ENCODE data around the gene MANEAL. TPM values are rescaled to one million over a fixed set of nuclear protein-coding genes. Genes with fewer than 3 reads are reported as not detected.

Gene MANEAL
- total RNA-seq, 1 donor from 2014 or later = 10.8 TPM

- no peak for DNase-seq (ENCODE audit: low read depth)
These were observed 30.4 kb downstream of the MANEAL start for GRCh38 chr1:37824001-37824400.

GRCh38 chr1:37825506-37825905 lies 31.9 kb downstream of the MANEAL start:
- no peak for DNase-seq (ENCODE audit: low read depth)

GRCh38 chr1:37828410-37829074 lies 34.9 kb downstream of the MANEAL start:
- DNase-seq (ENCODE audit: low read depth) = no peak

GRCh38 chr1:37831109-37831508 lies 37.5 kb downstream of the MANEAL start:
- no peak for DNase-seq (ENCODE audit: low read depth)

GRCh38 chr1:37831809-37832208 lies 38.2 kb downstream of the MANEAL start:
- no peak for DNase-seq (ENCODE audit: low read depth)

GRCh38 chr1:37836788-37837187 lies 43.1 kb downstream of the MANEAL start:
- no peak for DNase-seq (ENCODE audit: low read depth)

- no peak for DNase-seq (ENCODE audit: low read depth)
These were observed 46.0 kb downstream of the MANEAL start for GRCh38 chr1:37839676-37840075.

GRCh38 chr1:37840711-37841110 lies 47.1 kb downstream of the MANEAL start:
- DNase-seq (ENCODE audit: low read depth) = no peak

- no peak for DNase-seq (ENCODE audit: low read depth)
These were observed 48.0 kb downstream of the MANEAL start for GRCh38 chr1:37841652-37842051.

- no peak for DNase-seq (ENCODE audit: low read depth)
These were observed 50.9 kb downstream of the MANEAL start for GRCh38 chr1:37844536-37844935.

GRCh38 chr1:37845049-37845646 lies 51.5 kb downstream of the MANEAL start:
- no peak for DNase-seq (ENCODE audit: low read depth)

GRCh38 chr1:37845786-37846185 lies 52.1 kb downstream of the MANEAL start:
- no peak for DNase-seq (ENCODE audit: low read depth)

GRCh38 chr1:37846647-37847339 lies 53.1 kb downstream of the MANEAL start:
- no peak for DNase-seq (ENCODE audit: low read depth)

- DNase-seq (ENCODE audit: low read depth) = no peak
These were observed 55.8 kb downstream of the MANEAL start for GRCh38 chr1:37849480-37849879.

- DNase-seq (ENCODE audit: low read depth) = no peak
These were observed 56.8 kb downstream of the MANEAL start for GRCh38 chr1:37850352-37850955.

Other genes with a start within 250 kb of the MANEAL start
- gene SNIP1, start 239.6 kb upstream of the MANEAL start, total RNA-seq = 11.0 and 12.3 TPM in 2 replicates
- gene DNALI1, start 236.9 kb upstream of the MANEAL start, total RNA-seq = 35.9 and 45.9 TPM in 2 replicates
- gene GNL2, start 197.9 kb upstream of the MANEAL start, total RNA-seq = 57.0 and 76.9 TPM in 2 replicates
- not detected in 2 replicates for gene RSPO1, start 159.0 kb upstream of the MANEAL start, total RNA-seq
- 0.05 and 0.26 TPM in 2 replicates for gene CDCA8, start 101.3 kb upstream of the MANEAL start, total RNA-seq
- gene EPHA10, start 28.7 kb upstream of the MANEAL start, total RNA-seq = not detected in 2 replicates
- gene C1orf122, start 13.9 kb downstream of the MANEAL start, total RNA-seq = 113 and 140 TPM in 2 replicates
- gene YRDC, start 14.4 kb downstream of the MANEAL start, total RNA-seq = 12.3 and 15.3 TPM in 2 replicates
- gene MTF1, start 65.7 kb downstream of the MANEAL start, total RNA-seq = 2.1 and 2.3 TPM in 2 replicates
- 15.7 and 16.8 TPM in 2 replicates for gene INPP5B, start 153.2 kb downstream of the MANEAL start, total RNA-seq
- 43.2 and 50.2 TPM in 2 replicates for gene SF3A3, start 196.2 kb downstream of the MANEAL start, total RNA-seq
- gene FHL3, start 211.7 kb downstream of the MANEAL start, total RNA-seq = 42.2 and 70.1 TPM in 2 replicates
- 95.8 and 137 TPM in 2 replicates for gene UTP11, start 218.9 kb downstream of the MANEAL start, total RNA-seq